Measurements from ENCODE around the gene CD48. TPM values are rescaled to one million over a fixed set of nuclear protein-coding genes. Genes with fewer than 3 reads are reported as not detected.

The CD48 gene
- polyA plus RNA-seq, 1 donor (not counting 4 experiments of a cell fraction or from before 2014, with no cell fraction given), result 0.07 TPM

DNA sequence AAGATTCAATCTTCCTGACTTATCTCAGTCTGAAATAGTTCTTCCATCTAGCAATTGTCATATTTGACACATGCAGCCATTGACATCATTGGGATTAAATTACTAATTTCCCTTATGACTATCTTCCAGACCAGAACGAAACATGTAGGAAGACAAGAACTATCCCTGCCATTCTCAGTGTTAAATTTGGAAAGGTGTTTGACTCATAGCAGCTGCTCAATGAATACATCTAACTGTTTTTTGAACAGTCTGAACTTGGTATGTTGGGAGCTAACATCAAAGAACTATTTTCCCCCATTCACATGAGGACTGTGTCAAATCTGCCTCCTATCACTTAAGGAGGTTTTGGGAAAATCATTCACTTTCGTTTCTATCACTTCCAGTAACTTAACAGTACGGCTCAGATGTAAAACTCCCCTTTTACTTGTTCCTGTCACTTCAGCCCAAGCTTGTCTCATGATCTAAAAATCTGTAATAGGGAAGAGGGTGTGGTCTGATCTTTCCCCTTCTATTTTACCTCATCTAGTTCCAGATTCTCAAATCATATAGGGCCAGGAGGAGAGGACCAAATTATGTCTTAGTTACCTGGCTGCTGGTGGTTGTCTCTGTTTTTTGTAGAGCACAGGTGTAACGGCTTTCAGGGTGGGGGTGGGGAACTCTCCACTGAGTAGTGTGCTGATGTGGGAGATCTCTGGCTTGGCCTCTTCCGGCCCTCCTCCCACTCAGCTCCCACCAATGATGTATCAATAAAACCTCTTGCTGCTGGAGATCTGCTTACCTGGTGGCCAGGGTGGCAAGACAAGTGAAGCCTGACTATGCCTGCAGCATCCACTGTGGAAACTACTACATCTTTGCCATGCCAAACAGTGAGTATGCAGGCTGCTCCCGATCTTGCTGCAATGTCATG, 38.6 kb downstream of the CD48 start:
- no peaks in the 10 kb centered on the region for H3K27me3 ChIP-seq (ENCODE audit: control insufficient read depth, extremely low read depth, insufficient read depth, low read length)
- no peak for DNase-seq (ENCODE audit: low read depth, low spot score)
- no peaks in the 10 kb centered on the region for H4K20me1 ChIP-seq (ENCODE audit: control insufficient read depth, extremely low read depth, insufficient read depth, low read length)
- no peak for FAIRE-seq
- dilution Hi-C loops (cut with MboI; ENCODE audit: extremely low pct_ligation_motif_present, low sequenced_read_pairs), result no loop called here
- peaks cover 5% of the 10 kb centered on the region for H3K4me1 ChIP-seq (ENCODE audit: control insufficient read depth, extremely low read depth, insufficient read depth, low read length)
- H3K36me3 ChIP-seq (ENCODE audit: control insufficient read depth in 2 of 2, extremely low read depth in 1 of 2, insufficient read depth in 2 of 2, low read length in 2 of 2), result no peaks in the 10 kb centered on the region
- no peaks in the 10 kb centered on the region for H3K9me3 ChIP-seq (ENCODE audit: control insufficient read depth, low read depth, low read length)
- no peak overlapping the region for H3K4me3 ChIP-seq (ENCODE audit: control insufficient read depth in 2 of 3, extremely low read depth in 1 of 3, insufficient read depth in 2 of 3, low read depth in 1 of 3, low read length in 3 of 3)
- H3K4me2 ChIP-seq (ENCODE audit: control insufficient read depth, extremely low read depth, insufficient read depth, low read depth, low read length), result no peak overlapping the region
- H3K9ac ChIP-seq (ENCODE audit: control insufficient read depth, extremely low read depth, insufficient read depth, low read length), result no peak overlapping the region
- no peaks in the 10 kb centered on the region for H3K9me1 ChIP-seq (ENCODE audit: control insufficient read depth, extremely low read depth, insufficient read depth, low read length)
- no peak for TF ChIP-seq EZH2 (IDR thresholded peaks at IDR 0.05; ENCODE audit: low read length)
- TF ChIP-seq, protein P1, sequence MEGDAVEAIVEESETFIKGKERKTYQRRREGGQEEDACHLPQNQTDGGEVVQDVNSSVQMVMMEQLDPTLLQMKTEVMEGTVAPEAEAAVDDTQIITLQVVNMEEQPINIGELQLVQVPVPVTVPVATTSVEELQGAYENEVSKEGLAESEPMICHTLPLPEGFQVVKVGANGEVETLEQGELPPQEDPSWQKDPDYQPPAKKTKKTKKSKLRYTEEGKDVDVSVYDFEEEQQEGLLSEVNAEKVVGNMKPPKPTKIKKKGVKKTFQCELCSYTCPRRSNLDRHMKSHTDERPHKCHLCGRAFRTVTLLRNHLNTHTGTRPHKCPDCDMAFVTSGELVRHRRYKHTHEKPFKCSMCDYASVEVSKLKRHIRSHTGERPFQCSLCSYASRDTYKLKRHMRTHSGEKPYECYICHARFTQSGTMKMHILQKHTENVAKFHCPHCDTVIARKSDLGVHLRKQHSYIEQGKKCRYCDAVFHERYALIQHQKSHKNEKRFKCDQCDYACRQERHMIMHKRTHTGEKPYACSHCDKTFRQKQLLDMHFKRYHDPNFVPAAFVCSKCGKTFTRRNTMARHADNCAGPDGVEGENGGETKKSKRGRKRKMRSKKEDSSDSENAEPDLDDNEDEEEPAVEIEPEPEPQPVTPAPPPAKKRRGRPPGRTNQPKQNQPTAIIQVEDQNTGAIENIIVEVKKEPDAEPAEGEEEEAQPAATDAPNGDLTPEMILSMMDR (optimal IDR thresholded peaks at IDR 0.05 in 1 of 3, IDR thresholded peaks at IDR 0.05 in 1 of 3, conservative IDR thresholded peaks at IDR 0.05 in 1 of 3; ENCODE audit: extremely low read depth in 1 of 3, insufficient read depth in 2 of 3, low read length in 3 of 3), result no peak
- no peaks in the 10 kb centered on the region for H3K79me2 ChIP-seq (ENCODE audit: control insufficient read depth, insufficient read depth, low read length)
- H2AFZ ChIP-seq (ENCODE audit: control insufficient read depth, low read length), result no peak overlapping the region
- H3K27ac ChIP-seq (ENCODE audit: control insufficient read depth, insufficient read depth, low read length), result no peak overlapping the region

DNA sequence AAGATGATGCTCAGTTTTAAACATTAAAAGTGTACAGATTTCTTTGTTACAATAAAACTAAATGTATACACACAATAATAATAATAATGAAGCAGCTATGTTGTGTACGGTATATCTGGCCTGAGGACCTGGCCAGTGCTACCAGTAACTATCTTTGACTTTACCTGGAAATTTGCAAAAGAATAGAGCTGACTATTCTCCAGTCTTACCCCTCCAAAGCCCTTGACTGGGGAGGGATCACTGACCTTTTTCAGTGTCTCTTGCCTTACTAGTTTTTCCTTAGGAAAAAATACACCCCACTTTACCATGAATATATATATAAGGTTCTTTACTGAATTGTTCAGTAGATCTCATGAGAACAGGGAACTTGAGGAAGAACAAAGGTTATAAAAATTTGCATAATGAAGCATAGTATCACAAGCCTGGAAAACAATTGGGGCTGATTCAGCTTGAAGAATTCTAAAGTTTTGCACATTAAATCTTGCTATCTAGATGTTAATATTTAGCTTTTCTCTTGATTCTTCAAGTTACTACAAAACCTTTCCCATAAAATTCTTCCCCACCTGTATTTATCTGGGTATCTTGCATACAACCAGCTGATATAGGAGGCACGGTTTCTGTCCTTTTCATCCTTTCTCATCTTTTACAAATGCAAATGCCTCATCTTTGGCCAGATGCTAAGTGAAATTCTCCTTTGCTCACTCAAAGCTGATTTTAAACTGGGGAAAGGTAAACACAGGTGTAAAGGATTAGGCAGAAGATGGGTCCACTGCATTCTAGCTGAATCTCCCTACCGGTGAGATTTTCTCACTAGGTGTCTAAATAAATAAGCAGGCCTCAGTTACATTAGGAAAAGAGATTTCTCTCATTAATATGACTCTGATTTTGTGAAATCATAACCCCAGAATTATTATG, 39.8 kb downstream of the CD48 start:
- no peaks in the 10 kb centered on the region for H3K9me1 ChIP-seq (ENCODE audit: control insufficient read depth, extremely low read depth, insufficient read depth, low read length)
- no peaks in the 10 kb centered on the region for H3K36me3 ChIP-seq (ENCODE audit: control insufficient read depth in 2 of 2, extremely low read depth in 1 of 2, insufficient read depth in 2 of 2, low read length in 2 of 2)
- TF ChIP-seq EZH2 (IDR thresholded peaks at IDR 0.05; ENCODE audit: low read length), result no peak
- TF ChIP-seq, protein P1 (optimal IDR thresholded peaks at IDR 0.05 in 1 of 3, IDR thresholded peaks at IDR 0.05 in 1 of 3, conservative IDR thresholded peaks at IDR 0.05 in 1 of 3; ENCODE audit: extremely low read depth in 1 of 3, insufficient read depth in 2 of 3, low read length in 3 of 3), result no peak
- no peaks in the 10 kb centered on the region for H3K79me2 ChIP-seq (ENCODE audit: control insufficient read depth, insufficient read depth, low read length)
- H3K9me3 ChIP-seq (ENCODE audit: control insufficient read depth, low read depth, low read length), result no peaks in the 10 kb centered on the region
- dilution Hi-C loops (cut with MboI; ENCODE audit: extremely low pct_ligation_motif_present, low sequenced_read_pairs), result no loop called here
- H3K4me2 ChIP-seq (ENCODE audit: control insufficient read depth, extremely low read depth, insufficient read depth, low read depth, low read length), result no peak overlapping the region
- no peak overlapping the region for H2AFZ ChIP-seq (ENCODE audit: control insufficient read depth, low read length)
- FAIRE-seq (no peak), DNase-seq (ENCODE audit: low read depth, low spot score) (no peak)
- H3K27me3 ChIP-seq (ENCODE audit: control insufficient read depth, extremely low read depth, insufficient read depth, low read length), result no peaks in the 10 kb centered on the region
- no peaks in the 10 kb centered on the region for H4K20me1 ChIP-seq (ENCODE audit: control insufficient read depth, extremely low read depth, insufficient read depth, low read length)
- no peak overlapping the region for H3K4me3 ChIP-seq (ENCODE audit: control insufficient read depth in 2 of 3, extremely low read depth in 1 of 3, insufficient read depth in 2 of 3, low read depth in 1 of 3, low read length in 3 of 3)
- H3K27ac ChIP-seq (ENCODE audit: control insufficient read depth, insufficient read depth, low read length), result no peak overlapping the region
- H3K4me1 ChIP-seq (ENCODE audit: control insufficient read depth, extremely low read depth, insufficient read depth, low read length), result peaks cover 5% of the 10 kb centered on the region
- H3K9ac ChIP-seq (ENCODE audit: control insufficient read depth, extremely low read depth, insufficient read depth, low read length), result no peak overlapping the region

All from keratinocyte (primary cell).